A673 (cell line): ENCODE data around the gene TM4SF18. TPM values are rescaled to one million over a fixed set of nuclear protein-coding genes. Genes with fewer than 3 reads are reported as not detected.

Experiments used
- BruUV-seq: library from RNA; stranded (reverse); fragments of 400-500 nt; replicated peaks from 2 replicates; lab custom pipeline; 2021; lab: Mats Ljungman, UMichigan
- CTCF ChIA-PET: fragments of 300-600 bp; sonication (Branson Sonifier 250); formaldehyde crosslinking; loops from one replicate; lab custom pipeline; 2022; ENCODE audit warnings: antibody characterized with exemption; lab: Charles Lee
- POLR2A ChIA-PET: fragments of 300-600 bp; sonication (Branson Sonifier 250); formaldehyde crosslinking; loops from one replicate; lab custom pipeline; 2022; ENCODE audit warnings: antibody characterized with exemption; ENCODE audit not compliant: low non-redundant PET; lab: Charles Lee
- DNase-seq: peaks from one replicate; pipeline ENCODE4 v3.0.0-alpha.2; 2015; ENCODE audit warnings: low spot score
- H3K27ac ChIP-seq: fragments of 200-600 bp; sonication (generic); 2 replicates; pipeline ENCODE4 v1.5.1; 2016; ENCODE audit warnings: mixed run types, low read depth, mild to moderate bottlenecking, mixed read lengths, antibody characterized with exemption, low read length; ENCODE audit not compliant: poor library complexity, severe bottlenecking
- H3K27me3 ChIP-seq: fragments of 200-600 bp; sonication (generic); replicated peaks from 2 replicates; pipeline ENCODE4 v1.6.1; 2017; ENCODE audit warnings: mixed run types, low read depth, mild to moderate bottlenecking, mixed read lengths, antibody characterized with exemption, low read length; ENCODE audit not compliant: insufficient read depth, poor library complexity
- H3K36me3 ChIP-seq: fragments of 200-600 bp; sonication (generic); 2 replicates; pipeline ENCODE4 v1.6.1; 2016; ENCODE audit warnings: mixed run types, mild to moderate bottlenecking, mixed read lengths, antibody characterized with exemption, low read length; ENCODE audit not compliant: insufficient read depth, poor library complexity, severe bottlenecking
- H3K4me1 ChIP-seq: fragments of 200-600 bp; sonication (generic); 2 replicates; pipeline ENCODE4 v1.6.1; 2017; ENCODE audit warnings: mixed run types, mild to moderate bottlenecking, mixed read lengths, antibody characterized with exemption, low read length; ENCODE audit not compliant: insufficient read depth, poor library complexity, severe bottlenecking
- H3K4me3 ChIP-seq: fragments of 200-600 bp; sonication (generic); 2 replicates; pipeline ENCODE4 v1.5.1; 2016; ENCODE audit warnings: low read depth, mixed run types, mild to moderate bottlenecking, mixed read lengths, low read length; ENCODE audit not compliant: poor library complexity, severe bottlenecking
- H3K9me3 ChIP-seq: fragments of 200-600 bp; sonication (generic); 2 replicates; pipeline ENCODE4 v1.6.1; 2016; ENCODE audit warnings: mixed run types, low read depth, mild to moderate bottlenecking, mixed read lengths, antibody characterized with exemption, low read length; ENCODE audit not compliant: poor library complexity, severe bottlenecking
- EZH2 ChIP-seq: fragments of 200-600 bp; sonication (generic); IDR thresholded peaks from 2 replicates; pipeline ENCODE4 v1.6.1; 2017; ENCODE audit warnings: borderline replicate concordance, low read depth, mild to moderate bottlenecking, mixed read lengths, antibody characterized with exemption, low read length; ENCODE audit not compliant: poor library complexity, severe bottlenecking
- intact Hi-C: fragments of 100-400 bp; cut with micrococcal nuclease; formaldehyde crosslinking; loops from one replicate; pipeline ENCODE4 v1.10.0; 2022; ENCODE audit not compliant: unreplicated experiment
- total RNA-seq: library from RNA; stranded (reverse); gene quantifications from 2 replicates; pipeline ENCODE4 v1.2.3, GENCODE V29; 2021
- TF ChIP-seq, protein P1 (sequence below): fragments of 300-800, 200-600 bp; sonication (generic); conservative IDR thresholded peaks from 2 replicates; pipeline ENCODE4 v1.5.1; 2017; ENCODE audit warnings: low read depth, mild to moderate bottlenecking, antibody characterized with exemption, low read length, moderate library complexity, mixed read lengths

The TM4SF18 gene
- total RNA-seq, 1 experiment from 2014 or later = 1.5 TPM

DNA sequence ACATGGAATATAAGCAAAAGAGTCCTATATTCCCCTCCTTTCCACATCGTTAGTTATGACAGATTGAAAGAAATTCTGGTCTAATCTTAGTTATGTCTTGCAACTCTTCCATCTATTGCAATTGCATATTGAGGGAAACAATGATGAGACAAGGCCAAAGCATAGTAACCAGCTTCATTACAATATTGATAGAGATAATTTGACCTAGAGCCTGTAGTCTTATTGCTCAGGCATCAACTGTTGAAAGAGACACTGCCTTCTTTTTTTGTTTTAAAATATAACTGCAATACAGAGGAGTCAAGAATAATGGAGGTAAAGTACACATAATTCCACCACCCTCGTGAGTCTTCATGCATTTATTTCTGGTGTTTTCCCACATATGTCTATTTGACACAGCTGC, 2.0 kb downstream of the TM4SF18 start:
- Histone ChIP-seq H3K36me3 (no peaks in the 10 kb centered on the region), H3K4me3 (no peak overlapping the region), H3K27ac (no peak overlapping the region), H3K4me1 (peaks cover 18% of the 10 kb centered on the region), H3K9me3 (no peaks in the 10 kb centered on the region), H3K27me3 (no peaks in the 10 kb centered on the region)
- BruUV-seq = no TSS peak
- intact Hi-C loops = no loop called here
- no peak for DNase-seq
- TF ChIP-seq, protein P1, sequence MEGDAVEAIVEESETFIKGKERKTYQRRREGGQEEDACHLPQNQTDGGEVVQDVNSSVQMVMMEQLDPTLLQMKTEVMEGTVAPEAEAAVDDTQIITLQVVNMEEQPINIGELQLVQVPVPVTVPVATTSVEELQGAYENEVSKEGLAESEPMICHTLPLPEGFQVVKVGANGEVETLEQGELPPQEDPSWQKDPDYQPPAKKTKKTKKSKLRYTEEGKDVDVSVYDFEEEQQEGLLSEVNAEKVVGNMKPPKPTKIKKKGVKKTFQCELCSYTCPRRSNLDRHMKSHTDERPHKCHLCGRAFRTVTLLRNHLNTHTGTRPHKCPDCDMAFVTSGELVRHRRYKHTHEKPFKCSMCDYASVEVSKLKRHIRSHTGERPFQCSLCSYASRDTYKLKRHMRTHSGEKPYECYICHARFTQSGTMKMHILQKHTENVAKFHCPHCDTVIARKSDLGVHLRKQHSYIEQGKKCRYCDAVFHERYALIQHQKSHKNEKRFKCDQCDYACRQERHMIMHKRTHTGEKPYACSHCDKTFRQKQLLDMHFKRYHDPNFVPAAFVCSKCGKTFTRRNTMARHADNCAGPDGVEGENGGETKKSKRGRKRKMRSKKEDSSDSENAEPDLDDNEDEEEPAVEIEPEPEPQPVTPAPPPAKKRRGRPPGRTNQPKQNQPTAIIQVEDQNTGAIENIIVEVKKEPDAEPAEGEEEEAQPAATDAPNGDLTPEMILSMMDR = no peak
- TF ChIP-seq EZH2 = no peak
- ChIA-PET POLR2A (no interaction called here), CTCF (no interaction called here)

DNA sequence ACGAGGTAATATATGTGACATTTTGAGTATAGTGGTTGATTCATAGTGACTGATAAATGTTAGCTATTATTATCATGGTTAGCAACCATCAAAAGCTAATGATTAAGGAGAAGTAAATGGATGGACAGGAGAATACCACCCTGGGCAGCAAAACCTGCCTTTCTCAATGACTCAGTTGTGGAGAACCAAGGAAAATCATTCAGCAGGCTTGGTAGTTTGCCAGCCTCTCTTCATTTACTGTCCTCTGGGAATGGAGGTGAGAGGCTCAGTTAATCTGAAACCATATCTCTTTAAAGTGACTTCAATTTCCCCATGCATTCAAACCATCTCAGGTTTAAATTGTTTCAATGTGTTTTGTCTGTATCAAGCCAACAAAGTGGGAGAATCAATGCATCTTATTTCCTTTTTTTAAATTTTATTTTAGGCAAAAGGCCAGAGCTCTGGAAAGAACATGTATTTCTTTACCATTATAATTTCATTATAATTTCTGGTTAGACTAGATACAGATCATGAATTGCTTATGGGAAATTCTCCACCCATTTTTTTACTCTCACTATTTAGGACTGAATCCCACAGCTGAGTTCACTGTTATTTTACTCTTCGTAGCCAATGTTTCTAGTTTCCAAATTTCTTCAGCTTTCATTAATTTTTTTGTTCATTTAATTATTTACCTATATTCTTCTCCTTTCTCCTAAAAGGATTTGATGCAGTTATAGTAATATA, 2.7 kb downstream of the TM4SF18 start:
- no peak for DNase-seq
- no peaks in the 10 kb centered on the region for H3K9me3 ChIP-seq
- no peak overlapping the region for H3K4me3 ChIP-seq
- TF ChIP-seq, protein P1 = no peak
- no peak for TF ChIP-seq EZH2
- CTCF ChIA-PET = no interaction called here
- peaks cover 18% of the 10 kb centered on the region for H3K4me1 ChIP-seq
- POLR2A ChIA-PET = no interaction called here
- H3K27ac ChIP-seq = no peak overlapping the region
- no TSS peak for BruUV-seq
- H3K36me3 ChIP-seq = no peaks in the 10 kb centered on the region
- H3K27me3 ChIP-seq = no peaks in the 10 kb centered on the region
- intact Hi-C loops = no loop called here

DNA sequence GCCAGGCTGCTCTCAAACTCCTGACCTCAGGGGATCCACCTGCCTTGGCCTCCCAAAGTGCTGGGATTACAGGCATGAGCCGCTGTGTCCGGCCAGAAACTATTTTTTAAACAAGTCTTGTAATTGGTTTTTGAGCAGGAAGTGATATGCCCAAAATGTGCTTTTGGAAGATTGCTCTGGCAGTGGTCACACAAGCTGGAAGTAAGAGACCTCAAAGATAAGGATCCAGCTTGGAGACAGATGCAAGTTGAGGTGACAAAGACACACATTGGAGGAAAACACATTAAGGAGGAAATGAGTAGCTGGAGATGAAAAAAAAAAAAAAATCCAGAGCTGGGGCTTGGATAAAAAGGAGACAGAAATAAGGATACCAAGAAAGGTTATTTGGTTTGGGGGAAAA, 6.3 kb downstream of the TM4SF18 start:
- H3K4me3 ChIP-seq = no peak overlapping the region
- TF ChIP-seq, protein P1 = no peak
- TF ChIP-seq EZH2 = no peak
- intact Hi-C loops = no loop called here
- H3K27ac ChIP-seq = no peak overlapping the region
- BruUV-seq = no TSS peak
- no peaks in the 10 kb centered on the region for H3K36me3 ChIP-seq
- POLR2A ChIA-PET = no interaction called here
- DNase-seq = no peak
- peaks cover under 1% of the 10 kb centered on the region for H3K4me1 ChIP-seq
- H3K9me3 ChIP-seq = no peaks in the 10 kb centered on the region
- CTCF ChIA-PET = no interaction called here
- H3K27me3 ChIP-seq = no peaks in the 10 kb centered on the region
